H7 (cell line): ENCODE results near the gene NOP56. TPM values are rescaled to one million over a fixed set of nuclear protein-coding genes. Genes with fewer than 3 reads are reported as not detected.

Experiments used
- DNase-seq: peaks from one replicate; pipeline ENCODE4 v3.0.0; 2012
- H3K27me3 ChIP-seq: 2 replicates; pipeline ENCODE4 v1.6.0; 2011; ENCODE audit warnings: mild to moderate bottlenecking, low read length; ENCODE audit not compliant: control insufficient read depth, insufficient read depth
- H3K36me3 ChIP-seq: replicated peaks from 2 replicates; pipeline ENCODE4 v1.5.1; 2011; ENCODE audit warnings: low read length; ENCODE audit not compliant: control insufficient read depth, insufficient read depth
- H3K4me3 ChIP-seq: 2 replicates; pipeline ENCODE4 v1.5.1; 2011; ENCODE audit warnings: low read depth, mild to moderate bottlenecking, control low read depth, low read length, moderate library complexity; ENCODE audit not compliant: insufficient read depth
- total RNA-seq: library from RNA; depleted of rRNA; stranded (reverse); fragments of >200 nt; shearing (Covaris generic); gene quantifications from 2 replicates; pipeline ENCODE4 v1.2.3, GENCODE V29; 2014; rRNA removed

The NOP56 gene
- total RNA-seq, 1 experiment from 2014 or later, result 392 TPM

- no peaks in the 10 kb centered on the region for H3K36me3 ChIP-seq
- peaks cover 85% of the 10 kb centered on the region for H3K27me3 ChIP-seq
- H3K4me3 ChIP-seq, result no peak overlapping the region
- peak; percentile 15 for DNase-seq
Measured at GRCh38 chr20:2698186-2698817, 45.9 kb downstream of the NOP56 start.

GRCh38 chr20:2698912-2699311 is 46.5 kb downstream of the NOP56 start:
- Histone ChIP-seq H3K36me3 (no peaks in the 10 kb centered on the region), H3K4me3 (no peak overlapping the region), H3K27me3 (peaks cover 83% of the 10 kb centered on the region)
- peak; percentile 22 for DNase-seq

- Histone ChIP-seq H3K27me3 (peaks cover 83% of the 10 kb centered on the region), H3K4me3 (no peak overlapping the region), H3K36me3 (no peaks in the 10 kb centered on the region)
- DNase-seq, result peak; percentile 75
Measured at GRCh38 chr20:2699775-2700413, 47.5 kb downstream of the NOP56 start.

GRCh38 chr20:2700913-2701620 is 48.6 kb downstream of the NOP56 start:
- DNase-seq, result peak; percentile 49
- Histone ChIP-seq H3K4me3 (no peak overlapping the region), H3K27me3 (peaks cover 82% of the 10 kb centered on the region), H3K36me3 (no peaks in the 10 kb centered on the region)

GRCh38 chr20:2701671-2702081 is 49.2 kb downstream of the NOP56 start:
- DNase-seq, result peak; percentile 87
- Histone ChIP-seq H3K27me3 (peaks cover 82% of the 10 kb centered on the region), H3K4me3 (no peak overlapping the region), H3K36me3 (no peaks in the 10 kb centered on the region)

DNA sequence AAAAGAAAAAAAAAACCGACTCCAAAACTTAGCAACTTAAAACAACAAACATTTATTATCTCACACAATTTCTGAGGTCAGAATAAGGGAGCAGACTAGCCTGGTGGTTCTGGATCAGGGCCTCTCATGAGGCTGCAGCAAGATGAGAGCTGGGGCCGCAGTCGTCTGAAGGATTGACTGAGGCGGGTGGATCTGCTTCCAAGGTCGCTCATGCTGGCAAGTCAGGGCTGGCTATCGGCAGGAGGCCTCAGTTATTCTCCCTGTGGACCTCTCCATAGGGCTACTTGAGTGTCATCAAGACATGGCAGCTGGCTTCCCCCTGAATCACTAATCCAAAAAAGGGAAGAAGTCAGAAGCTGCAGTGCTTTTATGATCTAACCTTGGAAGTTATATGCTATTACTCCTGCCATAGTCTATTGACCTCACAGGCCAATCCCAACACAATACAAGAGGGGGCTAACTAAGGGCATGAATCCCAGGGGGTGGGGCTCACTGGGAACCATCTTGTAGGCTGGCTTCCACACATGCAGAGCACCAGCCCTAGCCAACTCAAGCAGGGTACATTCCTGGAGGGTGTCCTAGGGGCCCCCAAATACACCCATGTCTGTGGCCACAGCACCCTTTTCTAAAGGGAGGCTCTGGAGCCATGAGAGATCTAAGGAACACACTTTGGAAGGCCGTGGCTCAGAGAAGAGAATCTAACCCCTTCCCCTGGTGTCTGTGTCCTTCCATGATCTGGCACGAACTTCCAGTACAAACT is 51.5 kb downstream of the NOP56 start:
- Histone ChIP-seq H3K36me3 (no peaks in the 10 kb centered on the region), H3K4me3 (no peak overlapping the region), H3K27me3 (peaks cover 68% of the 10 kb centered on the region)
- DNase-seq, result no peak

DNA sequence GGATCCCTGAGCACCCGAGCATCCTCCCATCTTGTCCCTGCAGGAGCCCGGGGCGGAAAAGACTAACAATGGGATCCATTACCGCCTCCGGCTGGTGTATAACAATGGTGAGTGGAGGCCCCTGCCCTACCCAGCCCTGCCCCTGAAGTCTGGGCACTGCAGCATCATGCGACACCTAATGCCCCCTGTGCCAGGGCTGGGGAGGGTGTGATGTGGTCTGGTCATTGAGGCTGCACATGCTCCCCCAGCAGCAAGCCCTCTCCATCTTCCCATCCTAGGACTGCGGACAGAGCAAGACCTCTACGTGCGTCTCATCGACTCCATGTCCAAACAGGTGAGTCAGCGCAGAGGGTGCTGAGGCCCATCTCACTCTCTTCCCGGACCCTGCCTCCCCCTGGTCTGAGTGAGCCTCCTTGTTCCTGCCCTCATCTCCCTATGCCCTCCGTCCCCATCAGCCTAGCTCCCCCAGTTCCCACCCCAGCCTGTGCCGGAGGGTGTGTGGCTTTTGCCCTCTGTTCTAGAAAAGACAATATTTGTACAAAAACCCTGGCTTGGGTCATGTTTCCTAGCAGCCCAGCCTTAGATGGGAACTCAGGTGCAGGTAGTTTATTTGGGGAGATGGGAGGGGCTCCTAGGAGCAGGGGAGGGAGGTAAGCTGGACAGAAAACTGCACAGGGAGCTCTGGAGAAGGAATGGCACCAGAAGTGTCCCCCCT is 53.7 kb downstream of the NOP56 start:
- no peak overlapping the region for H3K4me3 ChIP-seq
- H3K36me3 ChIP-seq, result no peaks in the 10 kb centered on the region
- H3K27me3 ChIP-seq, result peaks cover 51% of the 10 kb centered on the region
- peak; percentile 77 for DNase-seq

GRCh38 chr20:2706688-2707352 is 54.4 kb downstream of the NOP56 start:
- Histone ChIP-seq H3K36me3 (no peaks in the 10 kb centered on the region), H3K27me3 (peaks cover 44% of the 10 kb centered on the region), H3K4me3 (no peak overlapping the region)
- peak; percentile 25 for DNase-seq

DNA sequence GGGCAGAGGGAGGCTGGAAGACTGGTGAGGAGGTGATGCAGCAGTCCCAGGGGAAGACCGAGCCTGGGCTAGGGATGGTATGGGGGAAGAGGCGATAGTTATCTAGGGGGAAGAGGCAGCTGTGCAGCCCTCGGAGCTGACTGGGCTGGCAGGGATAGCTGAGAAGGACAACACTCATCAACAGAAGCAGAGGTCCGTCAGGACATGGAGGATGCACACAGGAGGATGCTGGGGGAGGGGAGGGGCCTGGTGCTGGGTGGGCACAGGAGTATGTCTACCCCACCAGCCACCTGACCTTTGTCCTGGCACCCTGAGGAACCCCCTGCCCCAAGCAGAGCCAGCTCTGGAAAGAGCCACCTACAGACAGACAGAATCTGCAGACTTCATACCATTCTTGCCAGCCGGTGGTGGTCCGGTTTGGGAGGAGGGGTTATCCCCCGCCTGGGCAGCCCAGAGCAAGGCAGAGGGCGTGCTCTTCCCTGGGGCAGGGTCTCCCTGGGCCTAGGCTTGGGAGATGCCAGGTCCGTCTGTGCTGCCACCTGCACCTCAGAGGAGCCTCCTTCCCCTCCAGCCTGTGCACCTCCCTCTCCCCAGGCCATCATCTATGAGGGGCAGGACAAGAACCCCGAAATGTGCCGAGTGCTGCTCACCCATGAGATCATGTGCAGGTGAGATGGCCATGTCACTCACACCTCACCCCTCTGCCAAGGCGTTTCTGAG is 55.1 kb downstream of the NOP56 start:
- Histone ChIP-seq H3K4me3 (no peak overlapping the region), H3K27me3 (peaks cover 42% of the 10 kb centered on the region)
- peak; percentile 47 for DNase-seq

More for the DNA sequence above, 55.1 kb downstream of the NOP56 start:
- H3K36me3 ChIP-seq, result no peaks in the 10 kb centered on the region

Other genes with a start within 250 kb of the NOP56 start
- gene SNRPB, start 181.8 kb upstream of the NOP56 start, total RNA-seq, result 789 and 854 TPM in 2 replicates
- 6.5 and 7.8 TPM in 2 replicates for gene ZNF343, start 143.7 kb upstream of the NOP56 start, total RNA-seq
- gene TMC2, start 116.1 kb upstream of the NOP56 start, total RNA-seq, result not detected in 2 replicates
- gene IDH3B, start 11.6 kb downstream of the NOP56 start, total RNA-seq, result 174 and 183 TPM in 2 replicates
- gene EBF4, start 40.1 kb downstream of the NOP56 start, total RNA-seq, result 1.1 and 2.6 TPM in 2 replicates
- gene CPXM1, start 148.0 kb downstream of the NOP56 start, total RNA-seq, result 105 and 109 TPM in 2 replicates
- not detected in 2 replicates for gene C20orf141, start 162.4 kb downstream of the NOP56 start, total RNA-seq
- gene TMEM239, start 163.7 kb downstream of the NOP56 start, total RNA-seq, result not detected in 2 replicates
- gene PCED1A, start 188.0 kb downstream of the NOP56 start, total RNA-seq, result 21.8 and 23.6 TPM in 2 replicates
- gene VPS16, start 188.1 kb downstream of the NOP56 start, total RNA-seq, result 25.3 and 27.5 TPM in 2 replicates
- 22.1 and 36.3 TPM in 2 replicates for gene PTPRA, start 220.8 kb downstream of the NOP56 start, total RNA-seq